Activated CD4-positive, alpha-beta T cell treated with anti-CD3 and anti-CD28 coated beads for 36 hours (primary cell): ENCODE measurements around the gene CLBA1. TPM values are rescaled to one million over a fixed set of nuclear protein-coding genes. Genes with fewer than 3 reads are reported as not detected.

Experiments used
- ATAC-seq: fragments of 200-7000 bp; cut with Tn5 transposase; one replicate; pipeline ENCODE4 v1.10.0; 2021; ENCODE audit warnings: mild to moderate bottlenecking, moderate library complexity
- CTCF ChIA-PET: fragments of 350-600 bp; sonication (Branson Sonifier 250); formaldehyde crosslinking; loops from one replicate; lab custom pipeline; 2021; ENCODE audit warnings: antibody characterized with exemption; lab: Charles Lee
- POLR2A ChIA-PET: fragments of 350-600 bp; sonication (Branson Sonifier 250); formaldehyde crosslinking; loops from one replicate; lab custom pipeline; 2021; ENCODE audit warnings: antibody characterized with exemption, inconsistent platforms; lab: Charles Lee
- DNase-seq: peaks from one replicate; pipeline ENCODE4 v3.0.0-alpha.2; 2020
- H3K27ac Mint-ChIP-seq: one replicate; pipeline ENCODE4 v1.8.0; 2021; ENCODE audit warnings: mixed read lengths
- H3K27me3 Mint-ChIP-seq: one replicate; pipeline ENCODE4 v1.8.0; 2021; ENCODE audit warnings: mixed read lengths
- H3K36me3 Mint-ChIP-seq: one replicate; pipeline ENCODE4 v1.8.0; 2021; ENCODE audit warnings: low read depth, mixed read lengths
- H3K4me1 Mint-ChIP-seq: one replicate; pipeline ENCODE4 v1.8.0; 2021; ENCODE audit warnings: mixed read lengths
- H3K4me3 Mint-ChIP-seq: one replicate; pipeline ENCODE4 v1.8.0; 2021; ENCODE audit warnings: mild to moderate bottlenecking, moderate library complexity, mixed read lengths
- H3K9me3 Mint-ChIP-seq: one replicate; pipeline ENCODE4 v1.8.0; 2021; ENCODE audit warnings: low read depth, mixed read lengths
- intact Hi-C, 2 experiments: fragments of 100-400 bp; cut with DNase I in 1 of 2; cut with micrococcal nuclease in 1 of 2; formaldehyde crosslinking; loops; one replicate each; pipeline versions ENCODE4 v1.14.2 to v1.15.1; 2022 to 2024; cut with DNase I, micrococcal nuclease
- total RNA-seq, 2 experiments: library from RNA; stranded (reverse); gene quantifications; one replicate each; pipeline ENCODE4 v1.2.3, GENCODE V29; 2021

The CLBA1 gene
- total RNA-seq, 2 experiments from 2014 or later, result 1.1 to 1.9 TPM

DNA sequence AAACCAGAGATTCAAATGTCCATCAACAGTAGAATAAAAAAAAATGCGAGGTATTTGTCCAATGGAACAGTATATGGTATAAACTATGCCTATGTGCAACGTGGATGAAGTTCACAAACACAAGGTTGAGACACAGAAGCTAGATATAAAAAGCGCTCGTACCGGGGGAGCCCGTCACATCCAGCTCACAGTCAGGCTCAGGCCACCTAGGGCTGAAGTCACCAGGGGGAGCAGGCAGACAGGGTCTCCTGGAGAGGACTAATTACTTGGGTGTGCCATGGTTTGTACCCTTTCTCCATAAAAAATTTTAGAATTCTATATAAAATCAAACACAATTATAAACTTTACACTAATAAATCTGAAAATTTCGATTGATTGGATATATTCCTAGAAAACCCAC lies 21.0 kb upstream of the CLBA1 start:
- no peak for ATAC-seq
- no peaks in the 10 kb centered on the region for H3K4me1 Mint-ChIP-seq
- H3K27me3 Mint-ChIP-seq, result peaks cover 8% of the 10 kb centered on the region
- intact Hi-C loops, result no loop called here
- H3K4me3 Mint-ChIP-seq, result no peak overlapping the region
- DNase-seq, result no peak
- H3K9me3 Mint-ChIP-seq, result no peaks in the 10 kb centered on the region
- H3K27ac Mint-ChIP-seq, result no peak overlapping the region
- H3K36me3 Mint-ChIP-seq, result no peaks in the 10 kb centered on the region
- POLR2A ChIA-PET, result no interaction called here
- CTCF ChIA-PET, result interaction anchor here (2.1 kb wide), 1 partner anchor 9 kb away, joined by 11 read pairs; no protein-coding TSS in a partner anchor

DNA sequence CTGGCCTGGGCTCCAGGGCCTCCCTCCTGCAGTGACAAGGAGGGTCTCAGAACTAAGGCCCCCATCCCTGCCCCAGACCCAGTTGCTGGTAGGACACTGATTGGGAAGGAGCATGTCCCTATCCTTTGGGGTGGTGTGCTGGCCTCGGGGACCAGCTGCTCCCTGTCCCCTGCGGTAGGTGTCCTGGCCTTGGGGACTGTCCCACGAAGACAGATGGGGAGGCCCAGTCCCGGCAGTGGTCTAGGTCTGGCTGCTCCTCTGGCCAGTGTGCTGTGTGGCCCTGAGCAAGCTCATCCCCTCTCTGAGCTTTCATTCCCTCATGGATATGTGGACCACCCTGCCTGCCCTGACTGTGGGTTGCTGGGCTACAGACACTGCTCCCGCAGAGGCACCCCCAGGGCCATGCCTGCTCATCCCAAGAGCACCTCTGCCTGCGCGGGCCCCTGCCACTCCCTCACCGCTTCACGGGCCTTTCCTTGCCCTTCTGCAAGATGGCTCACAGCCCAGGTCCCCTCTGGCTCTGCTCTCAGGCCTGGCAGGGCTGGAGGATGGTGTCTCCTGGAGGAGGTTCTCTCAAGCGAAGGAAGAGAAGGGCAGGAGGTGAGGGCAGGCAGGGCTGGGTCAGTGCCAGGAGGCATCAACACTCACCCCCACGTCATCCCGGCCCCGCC lies 19.9 kb upstream of the CLBA1 start:
- H3K9me3 Mint-ChIP-seq, result no peaks in the 10 kb centered on the region
- H3K4me1 Mint-ChIP-seq, result no peaks in the 10 kb centered on the region
- no peak for DNase-seq
- H3K36me3 Mint-ChIP-seq, result no peaks in the 10 kb centered on the region
- no peak overlapping the region for H3K4me3 Mint-ChIP-seq
- no peak overlapping the region for H3K27ac Mint-ChIP-seq
- H3K27me3 Mint-ChIP-seq, result peaks cover 8% of the 10 kb centered on the region
- ChIA-PET CTCF (no interaction called here), POLR2A (no interaction called here)
- ATAC-seq, result no peak
- intact Hi-C loops, result no loop called here

DNA sequence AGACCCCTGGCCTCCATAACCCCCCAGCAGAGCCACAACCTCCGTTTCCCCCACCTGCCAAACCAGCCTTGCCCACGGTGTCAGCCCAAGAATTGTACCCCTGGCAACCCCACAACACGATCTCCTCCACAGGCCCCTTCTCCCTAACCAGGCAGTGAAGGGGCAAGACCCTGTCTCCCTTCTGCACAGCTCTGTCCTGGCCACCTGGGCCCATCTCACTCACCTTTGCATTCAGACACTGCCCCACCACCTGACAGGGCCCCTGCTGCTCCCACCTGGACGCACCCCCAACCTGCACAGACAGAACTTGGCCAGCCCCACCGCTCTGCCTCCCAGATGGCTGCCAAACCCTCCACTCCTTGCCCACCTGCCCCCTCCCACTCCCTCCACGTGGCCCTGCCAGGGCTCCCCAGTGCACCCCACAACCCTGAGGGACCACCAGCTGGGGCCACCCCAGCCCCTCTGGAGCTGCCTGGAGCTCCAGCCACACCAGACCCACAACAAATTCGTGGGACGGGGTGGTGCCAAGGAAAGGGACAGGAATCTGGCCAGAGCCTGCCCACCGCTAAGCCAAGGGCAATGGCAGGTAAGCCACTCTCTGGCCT lies 19.2 kb upstream of the CLBA1 start:
- no peaks in the 10 kb centered on the region for H3K9me3 Mint-ChIP-seq
- CTCF ChIA-PET, result no interaction called here
- no peaks in the 10 kb centered on the region for H3K4me1 Mint-ChIP-seq
- no peak for DNase-seq
- no peak overlapping the region for H3K4me3 Mint-ChIP-seq
- no peak overlapping the region for H3K27ac Mint-ChIP-seq
- ATAC-seq, result no peak
- POLR2A ChIA-PET, result no interaction called here
- intact Hi-C loops, result no loop called here
- no peaks in the 10 kb centered on the region for H3K36me3 Mint-ChIP-seq
- peaks cover 8% of the 10 kb centered on the region for H3K27me3 Mint-ChIP-seq

DNA sequence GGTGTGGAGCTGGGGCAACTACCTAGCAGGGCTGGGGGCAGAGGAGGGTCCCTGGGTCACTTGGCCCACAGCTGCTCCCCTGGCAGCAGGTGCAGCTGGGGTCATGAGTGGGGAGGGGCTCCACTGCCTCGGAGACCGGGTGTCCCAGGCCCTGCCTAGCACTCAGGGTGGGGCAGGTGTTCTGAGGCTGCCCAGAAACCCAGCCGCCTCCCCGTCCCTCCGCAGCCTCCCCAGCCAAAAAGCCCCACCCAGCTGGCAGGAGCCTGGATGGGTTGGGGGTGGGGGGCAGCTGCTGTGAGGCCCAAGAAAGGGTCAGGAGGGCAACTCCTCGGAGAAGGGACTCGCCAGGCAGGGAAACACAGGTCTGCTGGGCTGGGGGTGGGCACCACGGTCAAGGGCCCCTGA lies 18.6 kb upstream of the CLBA1 start:
- CTCF ChIA-PET, result interaction anchor here (0.8 kb wide), 1 partner anchor 9 kb away, joined by 3 read pairs; no protein-coding TSS in a partner anchor
- Mint-ChIP-seq H3K36me3 (no peaks in the 10 kb centered on the region), H3K4me1 (no peaks in the 10 kb centered on the region), H3K27me3 (peaks cover 8% of the 10 kb centered on the region), H3K27ac (no peak overlapping the region), H3K9me3 (no peaks in the 10 kb centered on the region), H3K4me3 (no peak overlapping the region)
- ATAC-seq, result no peak
- POLR2A ChIA-PET, result no interaction called here
- intact Hi-C loops, result no loop called here
- no peak for DNase-seq

DNA sequence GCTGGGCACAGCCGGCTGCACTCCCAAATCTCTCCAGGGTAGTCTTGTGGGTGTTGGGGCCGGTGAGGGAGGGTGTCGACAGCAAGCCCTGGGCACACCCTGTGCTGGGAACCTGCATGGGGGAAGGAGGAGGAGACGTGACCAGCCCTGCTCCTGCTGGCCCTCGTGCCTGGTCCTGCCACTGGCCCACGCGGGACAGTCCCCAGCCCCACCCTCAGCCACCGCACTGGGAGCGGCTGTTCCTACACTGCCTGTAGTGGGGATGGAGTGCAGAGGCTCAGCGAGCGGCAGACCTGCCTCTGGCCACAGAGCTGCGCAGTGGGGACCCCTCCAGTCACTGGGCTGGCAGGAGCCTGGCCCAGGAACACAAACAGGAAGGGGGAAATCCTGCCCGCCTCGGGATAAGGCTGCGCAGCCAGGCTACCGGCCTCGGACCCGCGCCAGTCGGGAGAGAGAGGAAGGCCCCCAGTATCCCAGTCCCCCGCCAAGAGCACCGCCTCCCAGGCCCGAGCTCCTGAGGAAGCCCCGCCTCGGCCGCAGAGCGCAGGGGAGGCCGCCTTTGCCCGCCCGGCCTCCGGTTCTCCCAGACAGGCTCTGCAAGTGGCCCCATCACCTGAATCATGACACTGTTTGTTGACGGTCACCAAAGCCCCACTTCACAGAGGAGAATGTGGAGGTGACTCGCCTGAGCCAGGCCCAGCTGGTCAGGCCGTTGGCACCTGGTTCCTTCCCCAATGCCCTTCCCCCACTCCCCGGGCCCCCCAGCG lies 18.0 kb upstream of the CLBA1 start:
- peaks cover 8% of the 10 kb centered on the region for H3K27me3 Mint-ChIP-seq
- no peaks in the 10 kb centered on the region for H3K4me1 Mint-ChIP-seq
- H3K27ac Mint-ChIP-seq, result no peak overlapping the region
- no peaks in the 10 kb centered on the region for H3K36me3 Mint-ChIP-seq
- ChIA-PET POLR2A (no interaction called here), CTCF (interaction anchor here (0.8 kb wide), 1 partner anchor 8 kb away, joined by 3 read pairs; no protein-coding TSS in a partner anchor)
- intact Hi-C loops, result no loop called here
- ATAC-seq (peak; percentile 30), DNase-seq (peak; percentile 13)
- H3K4me3 Mint-ChIP-seq, result no peak overlapping the region
- H3K9me3 Mint-ChIP-seq, result no peaks in the 10 kb centered on the region

DNA sequence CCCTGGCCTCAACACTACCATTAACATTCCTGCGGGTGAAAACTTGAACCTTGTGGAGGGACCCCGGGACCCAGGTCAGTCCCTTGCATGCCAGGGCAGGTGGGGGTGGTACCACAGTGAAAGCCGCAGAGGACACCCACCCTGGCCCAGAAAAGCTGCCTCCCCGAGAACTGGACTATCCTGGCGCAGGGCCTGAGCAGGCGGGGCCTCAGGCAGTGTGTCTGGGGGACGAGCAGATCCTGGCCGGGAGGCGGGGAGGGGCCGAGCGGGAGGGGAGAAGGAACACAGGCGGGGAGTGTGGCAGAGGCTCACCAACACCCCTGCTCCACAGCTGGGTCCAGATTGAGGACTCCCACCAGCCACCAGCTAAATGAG lies 17.4 kb upstream of the CLBA1 start:
- no peak for DNase-seq
- ATAC-seq, result no peak
- intact Hi-C loops, result no loop called here
- H3K4me1 Mint-ChIP-seq, result no peaks in the 10 kb centered on the region
- H3K9me3 Mint-ChIP-seq, result no peaks in the 10 kb centered on the region
- no peak overlapping the region for H3K27ac Mint-ChIP-seq
- ChIA-PET CTCF (no interaction called here), POLR2A (no interaction called here)
- H3K27me3 Mint-ChIP-seq, result peaks cover 8% of the 10 kb centered on the region
- H3K36me3 Mint-ChIP-seq, result no peaks in the 10 kb centered on the region
- H3K4me3 Mint-ChIP-seq, result no peak overlapping the region

DNA sequence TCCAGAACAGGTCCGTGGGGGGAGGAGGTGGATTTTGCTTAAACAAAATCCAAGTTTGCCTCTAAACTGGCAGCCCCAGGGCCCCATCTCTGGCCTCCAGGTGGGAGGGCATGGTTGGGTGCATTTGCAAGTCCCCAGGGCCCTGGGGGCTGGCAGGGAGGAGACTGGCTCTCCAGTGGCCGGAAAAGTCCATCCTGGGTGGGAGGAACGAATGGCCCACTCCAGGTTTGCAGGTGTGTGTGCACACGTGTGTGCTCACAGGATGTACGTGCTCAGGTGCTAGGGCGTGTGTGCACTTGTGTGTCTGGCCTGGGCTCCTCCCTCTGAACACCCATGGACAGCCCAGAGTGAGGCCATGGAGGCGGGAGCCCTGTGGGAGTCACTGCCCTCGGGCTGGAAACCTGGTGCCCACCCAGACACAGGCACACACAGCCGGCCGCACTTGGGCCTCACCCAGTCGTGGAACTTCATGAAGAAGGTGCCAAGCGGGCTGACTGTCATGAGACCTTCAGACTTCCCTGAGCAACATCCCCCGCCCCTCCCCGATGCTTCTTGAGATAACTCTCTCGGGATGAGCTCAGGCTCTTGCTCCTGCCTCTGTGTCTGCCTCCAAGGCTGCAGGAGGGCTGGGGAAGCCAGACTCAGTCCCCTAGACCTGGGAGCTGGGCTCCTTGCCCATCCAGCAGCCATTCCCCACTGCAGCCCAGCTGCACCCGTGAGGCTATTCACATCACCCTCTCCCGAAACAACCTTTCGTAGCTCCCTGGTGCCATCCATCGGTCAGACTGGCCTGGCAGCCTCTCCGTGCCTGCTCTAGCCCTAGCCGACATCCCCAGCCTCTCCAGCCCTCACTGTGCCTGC lies 16.8 kb upstream of the CLBA1 start:
- Mint-ChIP-seq H3K9me3 (no peaks in the 10 kb centered on the region), H3K4me1 (no peaks in the 10 kb centered on the region), H3K27ac (no peak overlapping the region), H3K4me3 (no peak overlapping the region), H3K27me3 (peaks cover 8% of the 10 kb centered on the region), H3K36me3 (no peaks in the 10 kb centered on the region)
- intact Hi-C loops, result no loop called here
- ChIA-PET CTCF (interaction anchor here (0.6 to 1.1 kb wide), 5 partner anchors 22 to 97 kb away, joined by 3 to 4 read pairs (median 3); no protein-coding TSS in a partner anchor), POLR2A (interaction anchor here (0.6 kb wide), 1 partner anchor 95 kb away, joined by 3 read pairs; no protein-coding TSS in a partner anchor)
- ATAC-seq (no peak), DNase-seq (no peak)

DNA sequence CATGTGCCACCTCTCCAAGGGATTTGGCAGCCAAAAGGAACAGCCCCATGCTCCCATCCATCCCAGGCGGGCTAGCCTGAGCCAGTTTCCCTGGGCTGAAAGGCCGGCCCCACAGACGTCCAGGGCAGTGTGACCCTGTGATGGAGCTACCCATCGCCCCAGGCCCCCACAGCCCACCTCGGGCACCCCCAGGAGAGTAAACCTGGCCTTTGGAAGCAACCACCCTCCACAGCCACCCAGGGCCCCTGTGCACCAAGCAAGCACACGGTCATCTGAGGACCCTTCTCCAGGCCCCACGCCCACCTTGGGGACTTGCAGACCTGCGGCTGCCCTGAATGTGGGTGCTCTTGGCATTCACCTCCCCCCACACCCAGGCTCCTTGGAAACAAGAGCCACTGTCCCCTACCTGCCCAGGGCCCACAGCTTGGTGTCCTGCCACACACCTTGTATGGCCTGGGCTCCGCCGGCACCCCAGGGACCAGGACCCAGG lies 15.8 kb upstream of the CLBA1 start:
- Mint-ChIP-seq H3K4me3 (no peak overlapping the region), H3K27me3 (peaks cover 8% of the 10 kb centered on the region), H3K27ac (no peak overlapping the region), H3K4me1 (no peaks in the 10 kb centered on the region), H3K36me3 (no peaks in the 10 kb centered on the region), H3K9me3 (no peaks in the 10 kb centered on the region)
- POLR2A ChIA-PET, result no interaction called here
- ATAC-seq (no peak), DNase-seq (no peak)
- intact Hi-C loops, result no loop called here
- CTCF ChIA-PET, result interaction anchor here (0.7 to 1.1 kb wide), 3 partner anchors 10 to 74 kb away, joined by 3 to 4 read pairs (median 4); no protein-coding TSS in a partner anchor

DNA sequence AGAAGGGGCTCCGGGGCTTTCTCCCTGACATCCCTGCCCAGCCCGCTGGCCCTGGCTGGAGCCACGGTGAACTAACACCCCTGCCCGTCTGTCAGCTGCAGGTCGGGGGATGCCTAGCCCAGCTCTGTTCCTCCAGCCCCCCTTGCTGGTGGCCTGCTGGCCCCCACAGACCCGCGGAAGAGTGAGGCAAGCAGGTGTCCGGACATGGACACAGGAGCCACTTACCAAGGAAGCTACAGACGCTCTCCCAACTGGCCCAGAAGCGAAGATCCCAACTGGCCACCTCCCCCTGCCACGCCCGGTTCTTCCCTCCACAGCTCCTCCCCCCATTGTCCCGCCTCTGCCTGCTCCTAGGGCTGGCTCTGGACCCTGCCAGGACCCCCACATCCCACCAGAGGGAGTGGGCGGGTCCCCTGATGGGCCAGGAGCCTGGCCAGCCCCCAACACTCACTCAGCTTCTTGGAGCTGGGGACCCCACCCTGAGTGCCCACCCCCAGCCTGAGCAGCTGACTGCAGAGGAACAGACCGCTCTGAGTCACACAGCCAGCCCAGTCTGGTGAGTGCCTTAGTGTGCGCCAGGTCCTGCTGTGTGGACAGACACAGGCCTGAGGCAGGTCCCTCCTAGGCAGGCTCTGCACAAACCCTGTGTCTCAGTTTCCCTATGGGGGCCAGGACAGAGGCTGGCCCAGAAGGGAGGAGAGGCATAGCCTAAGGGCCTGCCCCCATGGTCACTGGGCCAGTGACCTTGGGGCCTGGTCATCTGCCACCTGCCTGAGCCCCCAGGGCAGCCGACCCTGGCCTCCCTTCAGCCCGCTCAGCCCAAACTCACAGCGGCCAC lies 15.1 kb upstream of the CLBA1 start:
- ChIA-PET CTCF (interaction anchor here (0.7 kb wide), 1 partner anchor 10 kb away, joined by 4 read pairs; no protein-coding TSS in a partner anchor), POLR2A (no interaction called here)
- ATAC-seq (no peak), DNase-seq (no peak)
- H3K27ac Mint-ChIP-seq, result no peak overlapping the region
- peaks cover 8% of the 10 kb centered on the region for H3K27me3 Mint-ChIP-seq
- no peaks in the 10 kb centered on the region for H3K36me3 Mint-ChIP-seq
- intact Hi-C loops, result no loop called here
- no peaks in the 10 kb centered on the region for H3K9me3 Mint-ChIP-seq
- H3K4me3 Mint-ChIP-seq, result no peak overlapping the region
- H3K4me1 Mint-ChIP-seq, result no peaks in the 10 kb centered on the region

DNA sequence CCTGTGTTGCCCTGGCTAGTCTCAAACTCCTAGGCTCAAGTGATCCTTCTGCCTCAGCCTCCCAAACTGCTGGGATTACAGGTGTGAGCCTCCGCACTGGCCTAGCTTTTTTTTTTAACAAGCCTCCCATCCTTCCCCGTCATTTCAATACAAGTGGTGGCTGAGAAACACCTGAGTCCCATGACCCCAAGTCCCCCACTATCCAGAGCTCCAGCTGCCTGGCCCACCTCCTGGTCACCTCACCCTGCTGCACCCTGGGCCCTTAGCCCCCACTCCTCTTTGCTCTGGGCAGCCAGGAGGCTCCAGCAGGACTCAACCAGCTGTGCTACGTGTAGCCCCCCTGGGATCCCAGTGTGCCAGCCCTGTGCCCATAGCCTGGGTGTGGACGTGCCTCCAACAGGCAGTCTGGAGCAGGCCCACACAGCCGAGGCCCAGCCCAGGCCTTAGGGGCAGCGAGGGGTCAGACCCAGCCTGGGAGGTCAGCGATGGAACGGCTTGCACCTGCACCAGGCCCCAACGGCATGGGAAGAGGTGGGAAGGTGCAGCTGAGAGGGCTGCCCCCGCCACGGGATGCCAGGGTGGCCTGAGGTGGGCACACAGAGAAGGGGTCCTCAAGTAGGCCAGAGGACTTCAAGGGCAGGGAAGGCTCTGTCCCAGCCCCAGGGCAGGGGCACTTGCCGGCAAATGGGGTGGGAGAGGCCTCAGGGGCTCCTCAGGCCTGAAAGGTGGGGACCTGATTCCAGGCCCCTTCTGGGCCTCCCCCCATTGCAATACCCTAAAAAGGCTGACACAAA lies 13.9 kb upstream of the CLBA1 start:
- H3K4me1 Mint-ChIP-seq, result peaks cover 3% of the 10 kb centered on the region
- H3K27me3 Mint-ChIP-seq, result peaks cover 8% of the 10 kb centered on the region
- H3K36me3 Mint-ChIP-seq, result no peaks in the 10 kb centered on the region
- intact Hi-C loops, result no loop called here
- DNase-seq (no peak), ATAC-seq (no peak)
- ChIA-PET CTCF (interaction anchor here (0.5 to 0.7 kb wide), 2 partner anchors 74 to 114 kb away, joined by 3 read pairs; no protein-coding TSS in a partner anchor), POLR2A (no interaction called here)
- H3K27ac Mint-ChIP-seq, result no peak overlapping the region
- no peaks in the 10 kb centered on the region for H3K9me3 Mint-ChIP-seq
- no peak overlapping the region for H3K4me3 Mint-ChIP-seq
